Medulla oblongata (tissue), 1 donor: ENCODE data around the gene RPS8.
"Not testable (repeated sequence)": the region's sequence is repeated elsewhere in the genome, so short reads cannot be mapped to it uniquely, and the experiment has no call there.

Source experiments
- DNase-seq: peaks from one replicate; pipeline ENCODE4 v3.0.0-alpha.2; 2015; ENCODE audit errors: extremely low spot score

RPS8 gene

GRCh38 chr1:44780583-44781121, 5.3 kb downstream of the RPS8 start:
- no peak for DNase-seq

- no peak for DNase-seq
Measured at GRCh38 chr1:44783697-44784093, 8.4 kb downstream of the RPS8 start.

- no peak for DNase-seq
Measured at GRCh38 chr1:44784094-44785028, 9.0 kb downstream of the RPS8 start.

GRCh38 chr1:44785029-44785380, 9.7 kb downstream of the RPS8 start:
- no peak for DNase-seq

GRCh38 chr1:44785501-44786137, 10.3 kb downstream of the RPS8 start:
- DNase-seq = no peak

- peak; percentile 35 for DNase-seq
Measured at GRCh38 chr1:44786138-44786840, 10.9 kb downstream of the RPS8 start.

- no peak for DNase-seq
Measured at GRCh38 chr1:44786841-44787426, 11.6 kb downstream of the RPS8 start.

- DNase-seq = no peak
Measured at GRCh38 chr1:44787506-44787905, 12.2 kb downstream of the RPS8 start.

GRCh38 chr1:44788120-44788860, 12.9 kb downstream of the RPS8 start, which contains the start of gene BEST4:
Gene BEST4, minus strand, starts transcription at chr1:44788170. Its CDS starts 465 bp downstream, at chr1:44787705.
- DNase-seq = no peak

- no peak for DNase-seq
Measured at GRCh38 chr1:44790968-44791801, 15.8 kb downstream of the RPS8 start.

GRCh38 chr1:44792736-44793502, 17.6 kb downstream of the RPS8 start:
- DNase-seq = no peak

GRCh38 chr1:44797886-44798285, 22.5 kb downstream of the RPS8 start:
- not testable (repeated sequence) for DNase-seq

- no peak for DNase-seq
Measured at GRCh38 chr1:44798481-44799365, 23.4 kb downstream of the RPS8 start.

- peak; percentile 99 for DNase-seq
Measured at GRCh38 chr1:44799770-44800584, 24.6 kb downstream of the RPS8 start, which contains the start of gene PLK3. Gene PLK3, plus strand, starts transcription at chr1:44800377. Its CDS starts 87 bp downstream, at chr1:44800464.

GRCh38 chr1:44801491-44802305, 26.4 kb downstream of the RPS8 start:
- DNase-seq = no peak

GRCh38 chr1:44802306-44803061, 27.1 kb downstream of the RPS8 start:
- DNase-seq = peak; percentile 61
